ENCODE results near the gene TDRD6.

TDRD6 gene

GRCh38 chr6:46651006-46651405 lies 36.7 kb upstream of the TDRD6 start:
- DNase-seq (ENCODE audit: low read depth), result no peak
- no peak overlapping the region for H3K4me3 ChIP-seq (ENCODE audit: low read depth, low read length)
- no peak for TF ChIP-seq CTCF (IDR thresholded peaks at IDR 0.05; ENCODE audit: low read depth, low read length, missing control alignments)

- no peak for DNase-seq (ENCODE audit: low read depth)
- H3K4me3 ChIP-seq (ENCODE audit: low read depth, low read length), result no peak overlapping the region
- no peak for TF ChIP-seq CTCF (IDR thresholded peaks at IDR 0.05; ENCODE audit: low read depth, low read length, missing control alignments)
These were observed 35.9 kb upstream of the TDRD6 start for GRCh38 chr6:46651816-46652215.

- no peak for TF ChIP-seq CTCF (IDR thresholded peaks at IDR 0.05; ENCODE audit: low read depth, low read length, missing control alignments)
- peak overlapping the region; percentile 62 for H3K4me3 ChIP-seq (ENCODE audit: low read depth, low read length)
- no peak for DNase-seq (ENCODE audit: low read depth)
These were observed 35.5 kb upstream of the TDRD6 start for GRCh38 chr6:46652232-46652602.

GRCh38 chr6:46652603-46653438 lies 34.9 kb upstream of the TDRD6 start, which contains the start of the genes CYP39A1 and SLC25A27:
CYP39A1 (minus strand) TSS chr6:46652818; CDS start chr6:46652582, 236 bp downstream.
SLC25A27 (plus strand) TSS chr6:46652975; CDS start chr6:46653193, 218 bp downstream.
- peak within 1 kb of the TSS; percentile 62 for H3K4me3 ChIP-seq (ENCODE audit: low read depth, low read length)
- peak; percentile 26 for DNase-seq (ENCODE audit: low read depth)
- TF ChIP-seq CTCF (IDR thresholded peaks at IDR 0.05; ENCODE audit: low read depth, low read length, missing control alignments), result no peak

- DNase-seq (ENCODE audit: low read depth), result no peak
- peak overlapping the region; percentile 62 for H3K4me3 ChIP-seq (ENCODE audit: low read depth, low read length)
These were observed 34.1 kb upstream of the TDRD6 start for GRCh38 chr6:46653439-46654195.

GRCh38 chr6:46655803-46656202 lies 31.9 kb upstream of the TDRD6 start:
- TF ChIP-seq CTCF (IDR thresholded peaks at IDR 0.05; ENCODE audit: low read depth, low read length, missing control alignments), result peak; percentile 39
- no peak for DNase-seq (ENCODE audit: low read depth)
- H3K4me3 ChIP-seq (ENCODE audit: low read depth, low read length), result no peak overlapping the region

More at GRCh38 chr6:46653439-46654195, 34.1 kb upstream of the TDRD6 start:
- no peak for TF ChIP-seq CTCF (IDR thresholded peaks at IDR 0.05; ENCODE audit: low read depth, low read length, missing control alignments)
